ENCODE data around the gene ERVV-1. TPM values are rescaled to one million over a fixed set of nuclear protein-coding genes. Genes with fewer than 3 reads are reported as not detected.
A peak's percentile ranks its signal among the peaks of the same experiment; 100 is the strongest.

Gene ERVV-1
- total and polyA plus RNA-seq, 2 donors (not counting 3 experiments of a cell fraction or from before 2014, with no cell fraction given) = not detected

GRCh38 chr19:52990759-52991418 is 22.8 kb upstream of the ERVV-1 start:
- Histone ChIP-seq H3K27ac (ENCODE audit: insufficient read depth, low read depth, low read length) (peak overlapping the region; percentile 81), H3K4me3 (replicated peaks in 1 of 3; ENCODE audit: insufficient read depth in 1 of 3, low read depth in 1 of 3, low read length in 3 of 3) (peak overlapping the region in 1 of 3 experiments; percentile 38), H3K9me3 (replicated peaks; ENCODE audit: control insufficient read depth, insufficient read depth, low read length) (no peaks in the 10 kb centered on the region), H3K4me2 (ENCODE audit: insufficient read depth, low read length) (peak overlapping the region; percentile 57), H4K20me1 (replicated peaks; ENCODE audit: control insufficient read depth, extremely low read depth, insufficient read depth, low read length) (no peaks in the 10 kb centered on the region), H3K9me1 (replicated peaks; ENCODE audit: control insufficient read depth, extremely low read depth, insufficient read depth, low read length) (no peaks in the 10 kb centered on the region), H3K79me2 (ENCODE audit: control insufficient read depth, insufficient read depth, low read length) (peaks cover 7% of the 10 kb centered on the region), H3K4me1 (ENCODE audit: control insufficient read depth, extremely low read depth, insufficient read depth, low read length) (peaks cover 20% of the 10 kb centered on the region), H3K9ac (replicated peaks; ENCODE audit: extremely low read depth, insufficient read depth, low read length) (peak overlapping the region; percentile 58), H3K36me3 (ENCODE audit: control insufficient read depth in 2 of 2, extremely low read depth in 1 of 2, insufficient read depth in 2 of 2, low read length in 2 of 2) (peaks cover 7 to 17% of the 10 kb centered on the region in 2 experiments), H3K27me3 (ENCODE audit: control insufficient read depth in 2 of 2, insufficient read depth in 2 of 2, low read length in 2 of 2) (no peaks in the 10 kb centered on the region), H2AFZ (ENCODE audit: low read depth, low read length) (no peak overlapping the region)
- ChIA-PET CTCF (no interaction called here), POLR2A (no interaction called here)
- intact Hi-C loops (cut with micrococcal nuclease) (loop anchor here (1.0 to 5.0 kb wide), 4 partner anchors 49 to 464 kb away; partner anchors contain the start of gene ZNF808), dilution Hi-C loops (cut with MboI; ENCODE audit: extremely low pct_ligation_motif_present, low sequenced_read_pairs) (no loop called here)
- TSS peak; percentile 9 for BruUV-seq (replicated peaks)
- TF ChIP-seq, protein P1, sequence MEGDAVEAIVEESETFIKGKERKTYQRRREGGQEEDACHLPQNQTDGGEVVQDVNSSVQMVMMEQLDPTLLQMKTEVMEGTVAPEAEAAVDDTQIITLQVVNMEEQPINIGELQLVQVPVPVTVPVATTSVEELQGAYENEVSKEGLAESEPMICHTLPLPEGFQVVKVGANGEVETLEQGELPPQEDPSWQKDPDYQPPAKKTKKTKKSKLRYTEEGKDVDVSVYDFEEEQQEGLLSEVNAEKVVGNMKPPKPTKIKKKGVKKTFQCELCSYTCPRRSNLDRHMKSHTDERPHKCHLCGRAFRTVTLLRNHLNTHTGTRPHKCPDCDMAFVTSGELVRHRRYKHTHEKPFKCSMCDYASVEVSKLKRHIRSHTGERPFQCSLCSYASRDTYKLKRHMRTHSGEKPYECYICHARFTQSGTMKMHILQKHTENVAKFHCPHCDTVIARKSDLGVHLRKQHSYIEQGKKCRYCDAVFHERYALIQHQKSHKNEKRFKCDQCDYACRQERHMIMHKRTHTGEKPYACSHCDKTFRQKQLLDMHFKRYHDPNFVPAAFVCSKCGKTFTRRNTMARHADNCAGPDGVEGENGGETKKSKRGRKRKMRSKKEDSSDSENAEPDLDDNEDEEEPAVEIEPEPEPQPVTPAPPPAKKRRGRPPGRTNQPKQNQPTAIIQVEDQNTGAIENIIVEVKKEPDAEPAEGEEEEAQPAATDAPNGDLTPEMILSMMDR (IDR thresholded peaks at IDR 0.05; ENCODE audit: extremely low read depth in 1 of 2, insufficient read depth in 1 of 2, low read depth in 1 of 2, low read length in 2 of 2) = no peak
- TF ChIP-seq MYC (IDR thresholded peaks at IDR 0.05; ENCODE audit: low read depth, low read length) (no peak), JUN (IDR thresholded peaks at IDR 0.05; ENCODE audit: borderline replicate concordance, insufficient read depth, insufficient read length, low read depth) (no peak), POLR2A (IDR thresholded peaks at IDR 0.05; ENCODE audit: low read depth, low read length) (no peak), FOS (IDR thresholded peaks at IDR 0.05; ENCODE audit: borderline replicate concordance, insufficient read depth, low read length) (no peak), GATA2 (IDR thresholded peaks at IDR 0.05; ENCODE audit: insufficient read depth, insufficient read length, low read depth, low read length) (no peak), EZH2 (IDR thresholded peaks at IDR 0.05; ENCODE audit: borderline replicate concordance, low read depth, low read length, severe bottlenecking) (no peak), POLR2AphosphoS5 (IDR thresholded peaks at IDR 0.05; ENCODE audit: insufficient read depth, low read depth, low read length) (no peak)
- TF ChIP-seq, protein P2, sequence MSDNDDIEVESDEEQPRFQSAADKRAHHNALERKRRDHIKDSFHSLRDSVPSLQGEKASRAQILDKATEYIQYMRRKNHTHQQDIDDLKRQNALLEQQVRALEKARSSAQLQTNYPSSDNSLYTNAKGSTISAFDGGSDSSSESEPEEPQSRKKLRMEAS (IDR thresholded peaks at IDR 0.05; ENCODE audit: insufficient read depth, insufficient read length) = no peak
- no peak for DNase-seq (ENCODE audit: low read depth, low spot score)
- FAIRE-seq = no peak
